ENCODE results near the gene SHOC2. TPM values are rescaled to one million over a fixed set of nuclear protein-coding genes. Genes with fewer than 3 reads are reported as not detected.

SHOC2 gene
- total and polyA plus RNA-seq, 2 of the 13 experiments (the other 11 are each of a cell fraction or from before 2014, with no cell fraction given): 8.6 to 25.5 TPM

DNA sequence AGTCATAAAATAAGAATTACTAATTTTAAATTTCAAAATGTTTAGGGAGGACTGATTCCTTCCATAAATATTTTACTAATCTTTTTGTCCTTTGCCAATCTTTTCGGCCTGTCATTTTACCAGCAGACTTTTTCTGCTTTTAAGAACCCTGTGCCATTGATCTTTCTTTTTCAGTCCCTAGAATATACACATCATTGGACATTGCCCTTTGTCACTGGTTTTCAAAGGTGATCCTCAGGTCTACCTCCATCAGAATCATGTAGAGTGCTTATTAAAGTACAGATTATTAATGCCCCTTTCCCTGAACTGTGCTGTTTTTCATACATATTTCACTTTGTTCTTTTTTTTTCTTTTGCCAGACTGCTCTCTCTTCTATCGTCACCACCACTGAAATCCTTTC, 43.8 kb downstream of the SHOC2 start (continued):
- no peak for TF ChIP-seq TCF7L2 (IDR thresholded peaks at IDR 0.05; ENCODE audit: low read depth, low read length)
- TF ChIP-seq, protein P1, sequence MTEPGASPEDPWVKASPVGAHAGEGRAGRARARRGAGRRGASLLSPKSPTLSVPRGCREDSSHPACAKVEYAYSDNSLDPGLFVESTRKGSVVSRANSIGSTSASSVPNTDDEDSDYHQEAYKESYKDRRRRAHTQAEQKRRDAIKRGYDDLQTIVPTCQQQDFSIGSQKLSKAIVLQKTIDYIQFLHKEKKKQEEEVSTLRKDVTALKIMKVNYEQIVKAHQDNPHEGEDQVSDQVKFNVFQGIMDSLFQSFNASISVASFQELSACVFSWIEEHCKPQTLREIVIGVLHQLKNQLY (CRISPR knock-in tag; IDR thresholded peaks at IDR 0.05): no peak
- no peak for TF ChIP-seq ZNF567 (CRISPR knock-in tag; IDR thresholded peaks at IDR 0.05; ENCODE audit: borderline replicate concordance)
- TF ChIP-seq SMAD9 (CRISPR knock-in tag; IDR thresholded peaks at IDR 0.05): no peak
- TF ChIP-seq ZNF782 (CRISPR knock-in tag; IDR thresholded peaks at IDR 0.05; ENCODE audit: borderline replicate concordance): no peak
- TF ChIP-seq ZNF7 (CRISPR knock-in tag; IDR thresholded peaks at IDR 0.05): no peak
- no peak for TF ChIP-seq ZNF550 (CRISPR knock-in tag; IDR thresholded peaks at IDR 0.05; ENCODE audit: borderline replicate concordance)
- TF ChIP-seq SP4 (CRISPR knock-in tag; IDR thresholded peaks at IDR 0.05): no peak
- no peak for TF ChIP-seq KDM3A (CRISPR knock-in tag; IDR thresholded peaks at IDR 0.05; ENCODE audit: low read depth)
- no peak for TF ChIP-seq ZNF883 (CRISPR knock-in tag; IDR thresholded peaks at IDR 0.05; ENCODE audit: not compliant biosample characterization)

- no peaks in the 10 kb centered on the region; the same call in 1 of the 2 replicates for H4K20me1 ChIP-seq (ENCODE audit: insufficient read depth, low read length)
- in situ Hi-C loops (cut with HindIII; ENCODE audit: extremely low pct_ligation_motif_present, low pct_unique_long_range_greater_than_20kb): no loop called here
- intact Hi-C loops (cut with micrococcal nuclease; ENCODE audit: unreplicated experiment): no loop called here
- H3K36me3 ChIP-seq (replicated peaks in 1 of 2; ENCODE audit: control insufficient read depth in 1 of 2, insufficient read depth in 2 of 2, low read length in 2 of 2): peaks cover 1 to 5% of the 10 kb centered on the region in 2 experiments; a peak in 3 of 5 replicates
- no peak overlapping the region for H2AFZ ChIP-seq (ENCODE audit: low read length)
- DNase-seq (ENCODE audit: low spot score) (no peak), FAIRE-seq (no peak), ATAC-seq (no peak)
- H3K9ac ChIP-seq (ENCODE audit: insufficient read depth, low read depth, low read length): no peak overlapping the region
- 99% methylated on average over 5 of the region's 5 CpGs for WGBS (ENCODE audit: low lambda C conversion rate)
- CTCF ChIA-PET (ENCODE audit: low intra/inter-chr PET ratio, low total read pairs): no interaction called here
- TF ChIP-seq MATR3 (CRISPR knock-in tag; IDR thresholded peaks at IDR 0.05): no peak
- TF ChIP-seq, protein P2, sequence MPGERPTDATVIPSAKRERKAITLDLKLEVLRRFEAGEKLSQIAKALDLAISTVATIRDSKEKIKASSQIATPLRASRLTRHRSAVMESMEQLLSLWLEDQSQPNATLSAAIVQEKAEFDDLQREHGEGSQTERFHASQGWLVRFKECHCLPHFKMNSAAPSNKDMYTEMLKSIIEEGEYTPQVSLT (CRISPR knock-in tag; IDR thresholded peaks at IDR 0.05; ENCODE audit: borderline replicate concordance, low read depth): no peak
- TF ChIP-seq NFE2L2 (IDR thresholded peaks at IDR 0.05; ENCODE audit: low read length): no peak
- TF ChIP-seq ZNF777 (CRISPR knock-in tag; IDR thresholded peaks at IDR 0.05): no peak
- TF ChIP-seq SRSF1 (optimal IDR thresholded peaks at IDR 0.05; ENCODE audit: low read depth, low read length): no peak
- peaks cover 8% of the 10 kb centered on the region; the same call in 1 of the 2 replicates for H3K4me1 ChIP-seq (ENCODE audit: insufficient read depth, low read length)
- no peaks in the 10 kb centered on the region for H3K9me3 ChIP-seq (ENCODE audit: low read length)
- H3K4me3 ChIP-seq (replicated peaks in 1 of 3; ENCODE audit: insufficient read depth in 1 of 3, low read depth in 2 of 3, low read length in 3 of 3): no peak overlapping the region
- no peaks in the 10 kb centered on the region for H3K27me3 ChIP-seq (ENCODE audit: control insufficient read depth in 1 of 2, insufficient read depth in 2 of 2, low read length in 2 of 2)
- BruUV-seq (replicated peaks): no TSS peak
- H3K4me2 ChIP-seq (ENCODE audit: low read depth, low read length): no peak overlapping the region
- H3K27ac ChIP-seq (ENCODE audit: extremely low read length, insufficient read depth, low read length): no peak overlapping the region
- POLR2A ChIA-PET: no interaction called here
- H3K79me2 ChIP-seq (ENCODE audit: insufficient read depth, low read length): peaks cover 17% of the 10 kb centered on the region
These were observed 45.3 kb downstream of the SHOC2 start for GRCh38 chr10:110964681-110965080.
